Suprapubic skin (tissue), 3 donors: ENCODE results near the gene LEMD3.

ENCODE experiments used
- CTCF ChIP-seq, 2 donors: fragments of 200-600 bp in 1 of 2; fragments of 450-650 bp in 1 of 2; sonication (generic) in 1 of 2; IDR thresholded peaks; one replicate each; pipeline ENCODE4 v1.5.1; 2016 to 2019; ENCODE audit warnings: antibody characterized with exemption in 2 of 2, mild to moderate bottlenecking in 1 of 2, moderate library complexity in 1 of 2
- EP300 ChIP-seq: sonication (generic); formaldehyde crosslinking; IDR thresholded peaks from one replicate; pipeline ENCODE4 v1.6.1; 2017; ENCODE audit warnings: antibody characterized with exemption
- POLR2A ChIP-seq, 2 donors: fragments of 450-650 bp; IDR thresholded peaks; one replicate each; pipeline ENCODE4 v1.6.1; 2017; ENCODE audit warnings: antibody characterized with exemption in 2 of 2, mild to moderate bottlenecking in 2 of 2, moderate library complexity in 2 of 2

DNA sequence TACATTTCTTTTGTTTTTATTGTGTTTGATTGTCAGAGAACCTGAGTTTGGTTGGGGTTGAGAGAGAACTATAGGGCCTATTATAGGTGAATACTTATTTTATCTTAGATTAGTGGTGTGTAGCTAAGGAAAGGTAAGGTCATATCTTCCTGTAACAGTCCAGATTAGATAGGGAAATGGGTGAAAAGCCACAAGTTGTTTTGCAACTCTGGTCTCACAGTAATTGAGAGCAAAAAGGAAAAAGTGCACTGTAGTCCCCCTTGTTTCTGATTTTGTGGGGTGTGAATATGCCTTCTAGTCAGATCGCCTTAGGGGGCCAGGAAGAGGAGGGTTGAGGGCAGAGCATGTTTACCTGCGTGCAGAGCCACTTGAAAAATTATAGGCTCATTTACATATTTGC lies 118.0 kb downstream of the LEMD3 start:
- TF ChIP-seq EP300, result no peak
- no peak for TF ChIP-seq CTCF (IDR thresholded peaks at IDR 0.05)
- TF ChIP-seq POLR2A (IDR thresholded peaks at IDR 0.05), result no peak
